ENCODE results near the gene ZSCAN26.

ZSCAN26 gene

DNA sequence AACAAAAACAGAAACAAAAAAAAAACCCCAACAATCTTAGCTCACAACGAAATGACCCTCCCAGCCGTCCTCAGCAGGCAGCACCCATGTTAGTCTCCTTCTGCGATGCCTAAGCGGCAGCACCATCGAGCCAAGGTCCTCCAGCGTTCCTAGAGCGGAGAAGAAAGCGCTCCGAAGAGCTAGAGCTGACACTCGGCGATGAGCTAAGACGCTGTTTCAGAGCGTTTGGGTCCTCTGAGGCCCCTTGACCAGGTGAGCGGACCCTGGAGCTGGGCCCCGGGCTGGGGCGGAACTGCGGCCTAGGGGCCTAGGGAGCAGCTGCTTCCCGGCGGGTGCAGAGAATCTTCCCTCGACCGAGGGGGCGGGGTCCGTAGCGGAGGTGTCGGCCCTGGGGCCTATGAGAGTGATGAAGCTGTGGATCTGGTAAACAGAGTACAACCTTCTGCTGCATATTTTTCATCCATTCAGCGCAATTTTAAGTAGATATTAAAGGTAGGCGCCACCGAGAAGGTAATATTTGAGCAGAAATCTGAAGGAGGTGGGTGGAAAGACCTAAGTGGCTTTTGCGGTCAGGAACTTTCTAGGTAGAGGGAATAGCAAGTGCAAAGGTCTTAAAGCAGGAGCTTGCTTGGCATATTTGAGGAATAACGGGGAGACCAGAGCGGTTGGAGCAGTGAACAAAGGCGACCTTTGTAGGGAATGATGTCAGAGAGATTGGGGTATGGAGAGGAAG lies at the start of gene ZSCAN26:
ZSCAN26 (plus strand) TSS at position 182 of the 733 bp plus-strand sequence. CDS start 4,777 bp downstream, outside the sequence.
- TF ChIP-seq GATA2 (IDR thresholded peaks at IDR 0.05; ENCODE audit: low read depth, low read length): no peak
- no peak for TF ChIP-seq GATA3 (IDR thresholded peaks at IDR 0.05; ENCODE audit: low read depth, low read length)

DNA sequence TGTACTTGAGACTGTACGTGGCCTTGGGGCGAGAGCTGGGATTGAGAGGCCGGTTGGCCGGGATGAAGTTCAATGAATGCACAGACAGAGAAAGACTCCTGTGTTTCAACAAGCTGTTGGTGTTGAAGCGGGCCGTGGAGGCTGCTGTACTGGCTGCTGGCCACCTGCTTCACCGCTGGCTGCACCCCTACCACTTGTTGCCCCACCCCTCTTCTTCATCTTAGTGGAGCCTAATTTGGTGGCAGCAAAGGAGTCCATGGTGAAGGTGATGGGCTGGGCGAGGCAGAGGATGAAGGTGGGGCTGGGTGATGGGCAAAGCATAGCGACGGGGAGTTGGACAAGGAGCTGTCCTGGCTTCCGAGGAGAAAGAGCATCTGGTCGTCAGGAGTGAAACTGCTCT lies 49.1 kb upstream of the ZSCAN26 start:
- TF ChIP-seq GATA3 (IDR thresholded peaks at IDR 0.05; ENCODE audit: low read depth, low read length) (no peak), GATA2 (IDR thresholded peaks at IDR 0.05; ENCODE audit: low read depth, low read length) (no peak)

DNA sequence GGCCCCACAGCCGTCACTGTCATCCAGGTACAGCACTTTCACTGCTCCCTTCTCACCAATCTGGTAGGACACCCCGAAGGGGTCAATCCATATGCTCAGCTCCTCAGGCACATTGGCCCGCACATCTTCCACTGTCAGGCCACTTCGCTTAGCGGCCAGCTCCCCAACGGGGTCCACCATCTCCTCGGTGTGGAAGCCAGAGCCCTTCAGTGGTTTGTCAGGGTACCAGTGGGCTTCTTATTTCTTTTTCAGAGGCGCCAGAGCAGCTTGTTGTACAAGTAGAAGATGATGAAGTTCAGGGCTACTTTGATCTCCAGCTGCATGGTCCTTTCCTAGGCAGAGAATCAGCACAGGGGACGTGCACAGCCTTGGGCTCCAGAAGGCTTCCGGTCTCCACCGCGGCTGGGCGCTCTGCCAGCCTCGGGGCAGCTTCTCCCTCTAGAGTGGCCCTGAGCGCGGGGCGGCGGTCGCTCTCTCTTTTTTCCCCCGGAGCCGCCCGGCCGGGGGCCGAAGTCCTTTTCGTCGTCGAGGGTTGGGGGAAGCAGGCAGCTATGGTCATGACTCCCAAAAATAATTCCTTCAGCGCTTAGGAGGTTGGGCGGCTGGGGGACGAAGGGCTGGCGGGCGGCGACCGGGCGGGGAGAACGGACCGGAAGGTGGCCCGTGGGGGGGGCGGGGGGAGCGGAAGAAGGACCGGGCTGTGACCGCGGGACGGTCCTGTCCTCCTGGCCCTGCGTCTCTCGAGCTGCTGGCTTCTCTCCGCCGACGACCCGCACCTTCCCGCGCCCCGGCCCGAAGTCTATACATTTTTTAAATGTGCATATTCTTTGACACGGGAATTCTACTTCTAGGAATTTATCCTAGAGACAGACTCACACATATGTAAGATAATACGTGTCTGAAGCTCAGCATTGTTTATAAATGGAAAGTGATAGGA lies 48.4 kb upstream of the ZSCAN26 start:
- no peak for TF ChIP-seq GATA3 (IDR thresholded peaks at IDR 0.05; ENCODE audit: low read depth, low read length)
- no peak; the same call in 1 of the 2 replicates for TF ChIP-seq GATA2 (IDR thresholded peaks at IDR 0.05; ENCODE audit: low read depth, low read length)

DNA sequence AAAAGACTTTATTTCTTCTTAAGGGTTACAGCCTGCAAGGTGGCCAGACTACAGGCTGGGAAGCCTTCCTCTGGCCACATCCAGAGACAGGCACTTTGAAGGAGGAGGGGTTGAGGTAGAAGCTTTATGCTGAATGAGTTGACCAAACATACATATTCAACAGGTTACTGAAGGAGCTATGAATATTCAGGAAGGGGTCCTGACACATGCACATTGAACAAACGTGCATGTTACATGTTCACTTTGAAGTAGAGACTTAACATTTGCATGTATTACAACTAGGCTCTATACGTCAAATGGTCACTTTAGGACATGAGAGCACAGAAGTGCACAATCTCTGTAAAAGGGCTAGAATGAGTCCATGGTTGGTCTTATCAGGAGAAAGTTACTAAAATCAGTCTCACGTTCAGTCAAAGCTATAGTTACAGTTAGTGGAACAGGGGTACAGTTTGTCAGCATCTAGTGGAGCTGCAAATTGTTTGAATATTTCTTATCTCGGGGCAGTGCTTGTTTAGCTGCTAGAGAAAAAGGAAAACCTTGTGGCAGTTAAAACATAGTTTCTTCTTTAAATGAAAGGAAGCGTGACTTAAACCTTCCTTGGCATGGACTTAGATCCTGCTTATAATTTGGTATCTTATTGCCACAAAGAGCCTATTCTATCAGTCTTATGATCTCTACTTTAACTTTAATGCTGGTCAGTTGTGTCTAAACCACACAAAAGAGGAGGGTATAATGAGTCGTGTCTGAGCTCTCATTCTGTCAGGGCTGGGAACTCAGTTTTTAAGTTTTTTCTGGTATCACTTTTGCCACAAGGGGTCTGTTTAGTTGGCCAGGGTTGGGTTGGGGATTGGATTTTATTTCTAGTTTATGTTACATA lies 46.4 kb upstream of the ZSCAN26 start:
- TF ChIP-seq GATA3 (IDR thresholded peaks at IDR 0.05; ENCODE audit: low read depth, low read length) (no peak), GATA2 (IDR thresholded peaks at IDR 0.05; ENCODE audit: low read depth, low read length) (no peak)

DNA sequence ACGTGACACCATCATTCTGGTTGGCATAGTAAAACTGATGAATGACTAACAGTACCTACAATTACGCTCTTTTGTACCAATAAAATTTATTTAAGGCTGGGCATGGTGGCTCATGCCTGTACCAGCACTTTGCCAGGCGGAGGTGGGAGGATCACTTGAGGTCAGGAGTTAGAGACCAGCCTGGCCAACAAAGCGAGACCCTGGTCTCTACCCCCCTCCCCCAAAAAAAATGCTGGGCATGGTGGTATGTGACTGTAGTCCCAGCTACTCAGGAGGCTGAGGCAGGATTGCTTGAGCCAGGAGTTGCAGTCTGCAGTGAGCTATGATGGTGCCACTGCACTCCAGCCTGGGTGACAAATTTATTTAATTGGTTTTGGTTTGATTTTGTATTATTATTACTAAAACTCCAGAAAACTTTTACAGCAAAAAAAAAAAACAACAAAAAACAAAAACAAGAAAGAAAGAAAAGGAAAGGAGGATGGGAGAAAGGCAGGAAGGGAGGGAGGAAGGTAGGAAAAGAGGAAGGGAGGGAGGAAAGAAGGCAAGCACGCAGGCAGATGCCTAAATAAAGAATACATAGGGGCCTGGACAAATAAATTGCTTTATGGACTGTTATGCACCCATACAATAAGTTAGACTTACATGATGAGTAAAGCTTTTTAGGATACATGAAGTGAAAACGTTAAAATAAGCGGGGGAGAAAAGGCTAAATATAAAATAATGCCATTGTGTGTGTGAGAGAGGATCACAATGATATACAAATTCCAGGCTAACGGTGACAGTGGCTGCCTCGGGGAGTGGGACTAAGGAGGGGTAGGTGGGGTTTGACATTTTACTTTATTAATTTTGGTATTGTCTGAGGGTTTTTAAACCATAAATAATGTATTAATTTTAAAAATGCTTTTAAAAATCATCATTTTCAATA lies 42.5 kb upstream of the ZSCAN26 start:
- no peak for TF ChIP-seq GATA3 (IDR thresholded peaks at IDR 0.05; ENCODE audit: low read depth, low read length)
- TF ChIP-seq GATA2 (IDR thresholded peaks at IDR 0.05; ENCODE audit: low read depth, low read length): no peak

DNA sequence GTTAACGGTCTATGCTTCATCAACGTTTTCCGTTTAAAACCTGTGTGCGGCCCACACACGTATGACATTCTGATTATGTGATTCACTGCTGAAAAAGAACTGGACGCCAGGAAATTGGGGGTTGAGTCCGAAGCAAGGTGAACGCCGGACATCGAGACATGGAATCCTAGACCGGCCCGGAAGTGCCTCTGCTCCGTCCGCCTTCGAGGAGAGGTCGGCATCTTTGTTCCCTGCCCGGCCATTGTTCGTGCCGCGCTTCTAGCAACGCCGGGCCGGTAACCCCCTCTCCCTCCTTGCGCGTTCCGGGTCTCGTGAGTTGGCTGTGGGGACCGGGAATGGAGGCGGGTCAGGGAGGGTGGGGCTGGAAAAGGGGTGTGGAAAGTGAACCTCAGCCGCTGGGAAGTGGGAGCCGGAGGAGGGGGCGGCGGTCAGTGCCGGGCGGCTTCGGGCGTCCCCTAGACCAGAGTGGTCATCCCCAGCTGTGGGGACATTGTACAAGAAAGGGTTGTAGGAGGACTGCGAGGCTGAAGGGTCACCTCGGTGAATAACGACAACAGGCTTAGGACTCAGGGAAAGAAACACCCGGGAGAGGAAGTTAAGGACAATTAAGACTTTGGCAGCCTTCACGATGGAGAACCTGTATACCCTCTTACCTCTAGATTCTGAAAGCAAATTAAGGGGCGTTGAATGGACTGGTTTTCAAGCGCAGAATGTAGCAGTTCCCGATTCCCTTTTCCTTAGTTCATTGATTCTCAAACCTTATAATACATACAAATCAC lies 41.7 kb upstream of the ZSCAN26 start, which contains the start of gene ZSCAN9:
ZSCAN9 (plus strand) TSS at position 220 of the 779 bp plus-strand sequence. CDS start 1,810 bp downstream, outside the sequence.
- TF ChIP-seq GATA2 (IDR thresholded peaks at IDR 0.05; ENCODE audit: low read depth, low read length) (no peak), GATA3 (IDR thresholded peaks at IDR 0.05; ENCODE audit: low read depth, low read length) (no peak)

DNA sequence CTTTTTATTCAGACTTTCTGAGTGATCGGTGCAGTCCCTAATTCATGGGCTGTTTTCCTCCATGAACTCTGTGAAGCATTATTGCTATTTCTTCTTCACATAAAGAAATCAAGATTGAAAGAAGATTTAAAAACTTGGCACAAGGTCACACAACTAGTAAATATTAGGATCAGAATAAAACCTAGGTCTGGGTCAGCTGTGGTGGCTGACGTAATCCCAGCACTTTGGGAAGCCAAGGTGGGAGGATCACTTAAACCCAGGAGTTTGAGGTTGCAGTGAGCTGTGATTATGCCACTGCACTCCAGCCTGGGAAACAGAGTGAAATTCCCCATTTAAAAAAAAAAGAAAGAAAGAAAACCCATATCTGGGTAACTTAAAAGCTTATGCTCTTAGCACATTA lies 40.5 kb upstream of the ZSCAN26 start:
- TF ChIP-seq GATA3 (IDR thresholded peaks at IDR 0.05; ENCODE audit: low read depth, low read length) (no peak), GATA2 (IDR thresholded peaks at IDR 0.05; ENCODE audit: low read depth, low read length) (no peak)

DNA sequence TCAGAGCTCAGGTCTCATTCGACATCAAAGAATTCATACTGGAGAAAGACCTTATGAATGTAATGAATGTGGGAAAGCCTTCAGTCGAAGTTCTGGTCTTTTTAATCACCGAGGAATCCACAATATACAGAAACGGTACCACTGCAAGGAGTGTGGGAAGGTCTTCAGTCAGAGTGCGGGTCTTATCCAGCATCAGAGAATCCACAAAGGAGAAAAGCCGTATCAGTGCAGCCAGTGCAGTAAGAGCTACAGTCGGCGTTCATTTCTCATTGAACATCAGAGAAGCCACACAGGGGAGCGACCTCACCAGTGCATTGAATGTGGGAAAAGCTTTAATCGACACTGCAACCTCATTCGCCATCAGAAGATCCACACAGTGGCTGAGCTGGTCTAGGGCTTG lies 34.2 kb upstream of the ZSCAN26 start:
- TF ChIP-seq GATA2 (IDR thresholded peaks at IDR 0.05; ENCODE audit: low read depth, low read length): no peak
- TF ChIP-seq GATA3 (IDR thresholded peaks at IDR 0.05; ENCODE audit: low read depth, low read length): no peak

DNA sequence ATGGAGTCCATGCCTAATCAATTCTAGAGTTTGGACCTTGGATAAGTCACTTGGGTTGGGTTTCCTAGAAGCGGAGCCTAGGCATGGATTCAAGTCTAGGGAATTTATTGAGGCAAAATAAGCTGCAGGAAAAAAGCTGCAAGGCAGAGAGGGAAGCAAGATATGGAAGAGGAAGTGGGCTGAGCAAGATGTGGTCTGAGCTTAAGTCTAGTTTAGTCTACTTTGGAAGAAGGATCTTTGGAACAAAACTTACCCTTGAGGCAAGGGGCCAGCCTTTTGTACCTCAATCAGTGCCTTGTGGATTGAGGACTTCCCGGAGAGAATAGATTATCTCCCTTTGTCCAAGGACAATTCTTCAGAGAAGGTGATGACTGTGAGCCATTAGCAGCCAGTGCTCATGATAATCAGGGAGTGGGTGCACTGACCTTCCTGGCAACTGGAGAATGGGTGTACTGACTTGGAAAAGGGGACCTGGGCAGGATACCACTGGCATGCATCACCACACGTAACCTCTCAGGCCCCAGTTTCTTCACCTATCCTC lies 31.0 kb upstream of the ZSCAN26 start:
- no peak for TF ChIP-seq GATA3 (IDR thresholded peaks at IDR 0.05; ENCODE audit: low read depth, low read length)
- TF ChIP-seq GATA2 (IDR thresholded peaks at IDR 0.05; ENCODE audit: low read depth, low read length): no peak

DNA sequence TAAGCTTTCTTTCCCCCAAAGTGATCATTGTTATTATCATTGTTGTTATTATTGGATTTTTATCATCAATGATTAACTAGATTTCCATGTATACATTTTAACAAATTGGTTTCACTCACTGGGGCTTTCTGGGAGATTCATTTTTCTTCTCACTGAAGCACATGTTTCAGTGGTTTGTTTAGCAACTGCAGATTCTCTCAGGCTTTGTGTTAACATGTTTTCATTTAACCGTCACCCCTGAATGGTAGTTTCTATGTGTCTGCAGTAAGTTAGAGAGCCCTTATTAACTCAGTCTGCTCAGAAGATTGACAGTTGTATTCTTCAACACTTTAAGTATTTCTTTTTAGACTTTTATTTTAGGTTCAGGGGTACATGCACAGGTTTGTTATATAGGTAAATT lies 27.3 kb upstream of the ZSCAN26 start:
- TF ChIP-seq GATA2 (IDR thresholded peaks at IDR 0.05; ENCODE audit: low read depth, low read length) (no peak), GATA3 (IDR thresholded peaks at IDR 0.05; ENCODE audit: low read depth, low read length) (no peak)

DNA sequence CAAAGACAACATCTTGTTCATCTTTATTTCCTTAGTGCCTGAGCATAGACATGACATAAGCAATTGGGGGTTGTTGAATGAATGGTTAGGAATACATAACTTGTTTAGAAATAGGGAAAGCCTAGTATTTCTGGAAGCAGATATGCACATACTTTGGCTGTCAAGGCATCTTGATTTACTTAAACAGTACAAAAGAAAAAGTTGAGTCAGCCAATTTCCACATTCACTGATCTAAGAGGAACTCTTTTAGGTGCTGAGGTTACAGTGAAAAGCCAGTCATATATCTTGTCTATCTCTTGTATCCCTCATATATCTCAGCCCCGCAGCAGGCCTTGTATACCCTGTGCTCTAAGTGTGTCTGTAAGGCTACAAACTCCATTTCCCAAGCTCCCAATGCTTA lies 26.5 kb upstream of the ZSCAN26 start:
- no peak for TF ChIP-seq GATA3 (IDR thresholded peaks at IDR 0.05; ENCODE audit: low read depth, low read length)
- no peak for TF ChIP-seq GATA2 (IDR thresholded peaks at IDR 0.05; ENCODE audit: low read depth, low read length)

DNA sequence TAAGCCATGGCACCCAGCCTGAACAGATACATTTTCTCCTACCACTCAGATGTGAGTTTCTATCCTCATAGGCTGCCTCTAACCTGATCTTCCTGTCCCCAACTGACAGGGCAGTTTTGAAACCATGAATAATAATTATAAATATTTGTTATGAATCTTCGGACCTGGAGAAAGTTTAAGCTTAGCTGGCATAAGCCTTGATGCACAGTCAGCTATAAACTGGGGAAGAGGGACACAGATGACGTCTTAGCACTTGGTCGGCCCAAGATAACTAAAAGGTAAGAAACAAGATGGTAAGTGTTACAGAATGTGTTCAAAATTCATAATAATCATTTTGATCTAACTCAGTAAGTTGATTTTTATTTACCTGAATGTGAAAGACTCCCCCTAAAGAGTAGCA lies 23.0 kb upstream of the ZSCAN26 start:
- TF ChIP-seq GATA3 (IDR thresholded peaks at IDR 0.05; ENCODE audit: low read depth, low read length) (no peak), GATA2 (IDR thresholded peaks at IDR 0.05; ENCODE audit: low read depth, low read length) (no peak)
